Tibial nerve (tissue), 4 donors: ENCODE results near the gene MAGI2. TPM values are rescaled to one million over a fixed set of nuclear protein-coding genes. Genes with fewer than 3 reads are reported as not detected.
A peak's percentile ranks its signal among the peaks of the same experiment; 100 is the strongest.

ENCODE experiments used
- DNase-seq, 2 donors: peaks; one replicate each; pipeline ENCODE4 v3.0.0-alpha.2; 2019; ENCODE audit warnings: low spot score in 2 of 2
- H3K27ac ChIP-seq, 4 donors: fragments of 200-600 bp; sonication (generic) in 3 of 4; one replicate each; pipeline ENCODE4 v1.5.1; 2017 to 2019; ENCODE audit warnings: mild to moderate bottlenecking in 1 of 4
- H3K27me3 ChIP-seq, 2 donors: fragments of 200-600 bp; sonication (generic) in 1 of 2; one replicate each; pipeline versions ENCODE4 v1.5.1 to v1.6.0; 2017 to 2019
- H3K36me3 ChIP-seq, 3 donors: fragments of 200-600 bp; sonication (generic); one replicate each; pipeline ENCODE4 v1.5.1; 2018 to 2019
- H3K4me1 ChIP-seq, 4 donors: fragments of 200-600 bp; sonication (generic) in 3 of 4; one replicate each; pipeline ENCODE4 v1.5.1; 2017 to 2019
- H3K4me3 ChIP-seq, 4 donors: fragments of 200-600 bp; sonication (generic) in 3 of 4; one replicate each; pipeline ENCODE4 v1.5.1; 2017 to 2019; ENCODE audit warnings: mild to moderate bottlenecking in 1 of 4, moderate library complexity in 1 of 4
- H3K9me3 ChIP-seq, 4 donors: fragments of 200-600 bp; sonication (generic) in 3 of 4; one replicate each; pipeline ENCODE4 v1.5.1; 2017 to 2019
- CTCF ChIP-seq, 5 experiments: fragments of 200-600 bp in 3 of 5; fragments of 450-650 bp in 2 of 5; sonication (generic) in 3 of 5; IDR thresholded peaks; one replicate each; pipeline ENCODE4 v1.5.1; 2016 to 2019; ENCODE audit warnings: antibody characterized with exemption in 5 of 5, mild to moderate bottlenecking in 3 of 5, moderate library complexity in 2 of 5
- EP300 ChIP-seq, 2 donors: sonication (generic); formaldehyde crosslinking; IDR thresholded peaks; one replicate each; pipeline ENCODE4 v1.6.1; 2017; ENCODE audit warnings: antibody characterized with exemption in 2 of 2, mild to moderate bottlenecking in 1 of 2
- POLR2A ChIP-seq, 2 donors: fragments of 450-650 bp; IDR thresholded peaks; one replicate each; pipeline ENCODE4 v1.6.1; 2017; ENCODE audit warnings: antibody characterized with exemption in 2 of 2, mild to moderate bottlenecking in 2 of 2, moderate library complexity in 2 of 2
- WGBS, 2 donors: methylation state at CpG; one replicate each; pipeline ENCODE4 v1.1.5; 2018; 5-methylcytosine and 5-hydroxymethylcytosine counted together
- total RNA-seq, 4 donors: library from RNA; depleted of rRNA; stranded (reverse); fragments of >200 nt; gene quantifications; one replicate each; pipeline ENCODE4 v1.1.0, GENCODE V29; 2016

MAGI2 gene
- total RNA-seq, 4 donors from 2014 or later, result 33.6 to 58.2 (median 55.6) TPM

- TF ChIP-seq POLR2A (IDR thresholded peaks at IDR 0.05), result peak; percentile 26 to 61
- peak in 1 of 2 donors; percentile 87 for TF ChIP-seq EP300 (IDR thresholded peaks at IDR 0.05)
- TF ChIP-seq CTCF (IDR thresholded peaks at IDR 0.05), result peak in 4 of 5 experiments; percentile 16 to 34 (median 28)
- WGBS, 2 donors, result 0 to 1% methylated on average over 49 to 69 of the region's 88 CpGs
These were observed 1433.9 kb downstream of the MAGI2 start for GRCh38 chr7:78019447-78020135.

GRCh38 chr7:78018641-78019446, 1434.6 kb downstream of the MAGI2 start:
- peak in 1 of 2 donors; percentile 25 for TF ChIP-seq EP300 (IDR thresholded peaks at IDR 0.05)
- no peak for TF ChIP-seq CTCF (IDR thresholded peaks at IDR 0.05)
- Histone ChIP-seq H3K4me3 (peak overlapping the region; percentile 36 to 70 (median 42)), H3K9me3 (no peaks in the 10 kb centered on the region), H3K27ac (peak overlapping the region; percentile 67 to 92 (median 85)), H3K4me1 (peaks cover 0 to 45% (median 4%) of the 10 kb centered on the region in 4 donors), H3K27me3 (no peaks in the 10 kb centered on the region), H3K36me3 (no peaks in the 10 kb centered on the region)
- peak; percentile 23 to 59 for DNase-seq
- WGBS, 2 donors, result 10 to 12% methylated on average over 31 to 40 of the region's 51 CpGs

More at GRCh38 chr7:78019447-78020135, 1433.9 kb downstream of the MAGI2 start:
- Histone ChIP-seq H3K9me3 (no peaks in the 10 kb centered on the region), H3K36me3 (no peaks in the 10 kb centered on the region), H3K4me3 (peak overlapping the region; percentile 51 to 70 (median 56)), H3K27ac (peak overlapping the region; percentile 82 to 98 (median 96)), H3K4me1 (peaks cover 0 to 45% (median 4%) of the 10 kb centered on the region in 4 donors), H3K27me3 (no peaks in the 10 kb centered on the region)
- peak; percentile 82 to 88 for DNase-seq

- WGBS, 2 donors, result 67 to 77% methylated on average over 5 of the region's 5 CpGs
- Histone ChIP-seq H3K4me3 (peak overlapping the region in 1 of 4 donors; percentile 70), H3K36me3 (no peaks in the 10 kb centered on the region), H3K27me3 (no peaks in the 10 kb centered on the region), H3K27ac (peak overlapping the region in 1 of 4 donors; percentile 23), H3K4me1 (peaks cover 0 to 45% (median 4%) of the 10 kb centered on the region in 4 donors), H3K9me3 (no peaks in the 10 kb centered on the region)
- DNase-seq, result no peak
- TF ChIP-seq CTCF (IDR thresholded peaks at IDR 0.05) (no peak), POLR2A (IDR thresholded peaks at IDR 0.05) (no peak)
These were observed 1435.8 kb downstream of the MAGI2 start for GRCh38 chr7:78017591-78018100.

GRCh38 chr7:78015574-78016260, 1437.8 kb downstream of the MAGI2 start:
- Histone ChIP-seq H3K27me3 (no peaks in the 10 kb centered on the region), H3K4me1 (peaks cover 0 to 40% (median 4%) of the 10 kb centered on the region in 4 donors), H3K9me3 (no peaks in the 10 kb centered on the region), H3K4me3 (no peak overlapping the region), H3K36me3 (no peaks in the 10 kb centered on the region), H3K27ac (no peak overlapping the region)
- 81 to 93% methylated on average over 5 of the region's 5 CpGs for whole genome bisulfite sequencing, 2 donors
- TF ChIP-seq CTCF (IDR thresholded peaks at IDR 0.05), result no peak
- no peak for TF ChIP-seq POLR2A (IDR thresholded peaks at IDR 0.05)
- TF ChIP-seq EP300 (IDR thresholded peaks at IDR 0.05), result no peak
- no peak for DNase-seq
